ENCODE results near the gene FRMD1. TPM values are rescaled to one million over a fixed set of nuclear protein-coding genes. Genes with fewer than 3 reads are reported as not detected.

Gene FRMD1
- total RNA-seq, 4 donors from 2014 or later, result 0.13 TPM; not detected in 3

DNA sequence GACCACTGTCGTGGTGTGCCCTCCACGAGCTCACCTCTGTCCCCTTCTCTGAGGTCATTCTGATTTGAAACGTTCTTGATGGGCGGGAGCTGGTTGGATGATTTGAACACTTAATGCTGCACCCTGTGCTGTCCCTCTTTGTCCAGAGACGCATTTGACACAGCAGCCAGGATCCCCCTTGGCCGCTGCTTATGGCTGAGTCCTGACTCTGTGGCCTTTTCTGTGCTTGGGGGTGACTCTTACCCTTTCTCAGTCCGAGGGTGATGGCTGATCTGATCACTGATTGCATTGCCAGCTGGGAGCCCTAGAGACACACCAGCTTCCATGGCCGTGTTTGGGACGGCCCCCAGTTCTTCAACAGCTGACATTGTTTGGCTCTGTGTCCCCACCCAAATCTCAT, 43.5 kb upstream of the FRMD1 start:
- Histone ChIP-seq H3K4me3 (replicated peaks in 1 of 3) (no peak overlapping the region), H3K36me3 (no peaks in the 10 kb centered on the region), H3K27ac (no peak overlapping the region), H3K4me1 (no peaks in the 10 kb centered on the region), H3K9me3 (no peaks in the 10 kb centered on the region), H3K27me3 (no peaks in the 10 kb centered on the region)
- intact Hi-C loops (cut with DNase I), result no loop called here
- 88 to 91% methylated on average over 9 of the region's 9 CpGs for WGBS, 2 donors
- DNase-seq, result no peak
- TF ChIP-seq POLR2A (IDR thresholded peaks at IDR 0.05), result no peak
- TF ChIP-seq, protein P1, sequence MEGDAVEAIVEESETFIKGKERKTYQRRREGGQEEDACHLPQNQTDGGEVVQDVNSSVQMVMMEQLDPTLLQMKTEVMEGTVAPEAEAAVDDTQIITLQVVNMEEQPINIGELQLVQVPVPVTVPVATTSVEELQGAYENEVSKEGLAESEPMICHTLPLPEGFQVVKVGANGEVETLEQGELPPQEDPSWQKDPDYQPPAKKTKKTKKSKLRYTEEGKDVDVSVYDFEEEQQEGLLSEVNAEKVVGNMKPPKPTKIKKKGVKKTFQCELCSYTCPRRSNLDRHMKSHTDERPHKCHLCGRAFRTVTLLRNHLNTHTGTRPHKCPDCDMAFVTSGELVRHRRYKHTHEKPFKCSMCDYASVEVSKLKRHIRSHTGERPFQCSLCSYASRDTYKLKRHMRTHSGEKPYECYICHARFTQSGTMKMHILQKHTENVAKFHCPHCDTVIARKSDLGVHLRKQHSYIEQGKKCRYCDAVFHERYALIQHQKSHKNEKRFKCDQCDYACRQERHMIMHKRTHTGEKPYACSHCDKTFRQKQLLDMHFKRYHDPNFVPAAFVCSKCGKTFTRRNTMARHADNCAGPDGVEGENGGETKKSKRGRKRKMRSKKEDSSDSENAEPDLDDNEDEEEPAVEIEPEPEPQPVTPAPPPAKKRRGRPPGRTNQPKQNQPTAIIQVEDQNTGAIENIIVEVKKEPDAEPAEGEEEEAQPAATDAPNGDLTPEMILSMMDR (IDR thresholded peaks at IDR 0.05), result no peak

DNA sequence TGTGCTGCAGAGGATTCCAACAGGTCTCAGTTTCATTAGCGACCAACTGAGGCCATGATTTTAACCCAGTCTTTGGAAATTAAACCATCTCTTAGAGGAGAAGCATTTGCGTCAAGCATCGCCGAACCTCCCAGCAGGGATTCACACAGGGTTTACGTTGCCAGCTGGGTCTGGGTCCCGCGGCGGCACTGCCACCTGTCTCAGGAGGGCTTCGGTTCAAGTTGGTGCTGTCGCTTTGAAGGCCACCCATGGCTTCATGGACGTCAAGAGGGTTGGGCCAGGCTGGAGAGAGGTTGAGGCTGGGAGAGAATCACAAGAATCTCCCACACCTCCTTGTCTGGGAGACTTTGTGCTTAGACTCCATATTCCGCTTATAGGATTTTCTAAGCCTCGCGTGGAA, 43.0 kb upstream of the FRMD1 start:
- Histone ChIP-seq H3K36me3 (no peaks in the 10 kb centered on the region), H3K4me1 (no peaks in the 10 kb centered on the region), H3K4me3 (replicated peaks in 1 of 3) (no peak overlapping the region), H3K9me3 (no peaks in the 10 kb centered on the region), H3K27me3 (no peaks in the 10 kb centered on the region), H3K27ac (no peak overlapping the region)
- 85 to 90% methylated on average over 14 of the region's 14 CpGs for WGBS, 2 donors
- intact Hi-C loops (cut with DNase I), result no loop called here
- no peak for TF ChIP-seq POLR2A (IDR thresholded peaks at IDR 0.05)
- TF ChIP-seq, protein P1 (IDR thresholded peaks at IDR 0.05), result no peak
- no peak for DNase-seq

DNA sequence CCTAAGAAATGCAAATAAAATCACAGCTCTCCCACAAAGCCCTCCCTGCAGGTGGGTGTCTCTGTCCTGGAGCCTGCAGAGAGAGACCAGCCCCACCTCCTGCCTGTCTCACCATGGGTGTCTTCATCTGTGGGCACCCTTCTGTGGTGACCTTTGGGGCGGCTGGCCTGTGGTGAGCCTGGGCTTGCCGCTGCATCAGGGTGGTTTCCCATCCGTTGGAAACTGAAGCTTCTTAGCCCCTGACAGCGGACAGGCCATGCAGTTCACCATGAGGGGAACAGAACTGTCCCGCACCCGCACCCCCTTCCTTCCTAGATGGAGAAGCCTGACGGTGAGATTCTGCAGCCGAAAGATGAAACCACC, 42.3 kb upstream of the FRMD1 start:
- Histone ChIP-seq H3K27ac (no peak overlapping the region), H3K9me3 (no peaks in the 10 kb centered on the region), H3K27me3 (no peaks in the 10 kb centered on the region), H3K36me3 (no peaks in the 10 kb centered on the region), H3K4me3 (replicated peaks in 1 of 3) (no peak overlapping the region), H3K4me1 (no peaks in the 10 kb centered on the region)
- WGBS, 2 donors, result 89 to 90% methylated on average over 6 to 8 of the region's 8 CpGs
- no peak for DNase-seq
- intact Hi-C loops (cut with DNase I), result no loop called here
- no peak for TF ChIP-seq POLR2A (IDR thresholded peaks at IDR 0.05)
- TF ChIP-seq, protein P1 (IDR thresholded peaks at IDR 0.05), result no peak

GRCh38 chr6:168120390-168121302, 41.6 kb upstream of the FRMD1 start:
- DNase-seq, result no peak
- TF ChIP-seq POLR2A (IDR thresholded peaks at IDR 0.05), result no peak
- TF ChIP-seq, protein P1 (IDR thresholded peaks at IDR 0.05), result no peak

DNA sequence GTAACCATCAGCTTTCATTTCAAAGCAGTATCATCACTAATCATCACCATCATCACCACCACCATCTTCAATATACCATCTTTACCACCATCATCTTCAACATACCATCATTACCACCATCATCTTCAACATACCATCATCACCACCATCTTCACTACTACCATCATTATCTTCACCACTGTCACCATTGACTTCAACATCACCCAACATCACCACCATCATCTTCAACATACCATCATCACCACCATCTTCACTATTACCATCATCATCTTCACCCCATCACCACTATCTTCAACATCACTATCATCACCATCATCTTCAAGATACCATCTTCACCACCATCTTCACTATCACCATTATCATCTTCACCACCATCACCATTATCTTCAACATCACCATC, 40.5 kb upstream of the FRMD1 start:
- Histone ChIP-seq H3K36me3 (no peaks in the 10 kb centered on the region), H3K27ac (no peak overlapping the region), H3K4me1 (no peaks in the 10 kb centered on the region), H3K4me3 (replicated peaks in 1 of 3) (no peak overlapping the region), H3K9me3 (no peaks in the 10 kb centered on the region), H3K27me3 (no peaks in the 10 kb centered on the region)
- no peak for DNase-seq
- intact Hi-C loops (cut with DNase I), result no loop called here
- TF ChIP-seq POLR2A (IDR thresholded peaks at IDR 0.05), result no peak
- TF ChIP-seq, protein P1 (IDR thresholded peaks at IDR 0.05), result no peak

More at GRCh38 chr6:168120390-168121302, 41.6 kb upstream of the FRMD1 start:
- no peaks in the 10 kb centered on the region for H3K27me3 ChIP-seq
- intact Hi-C loops (cut with DNase I), result no loop called here
- H3K36me3 ChIP-seq, result no peaks in the 10 kb centered on the region
- WGBS, 2 donors, result 76 to 83% methylated on average over 13 to 15 of the region's 15 CpGs
- H3K9me3 ChIP-seq, result no peaks in the 10 kb centered on the region
- H3K4me3 ChIP-seq (replicated peaks in 1 of 3), result no peak overlapping the region
- H3K4me1 ChIP-seq, result no peaks in the 10 kb centered on the region
- no peak overlapping the region for H3K27ac ChIP-seq
